Upper lobe of right lung (tissue), 1 donor: ENCODE results near the gene TBX15. TPM values are rescaled to one million over a fixed set of nuclear protein-coding genes. Genes with fewer than 3 reads are reported as not detected.

ENCODE experiments used
- ATAC-seq: fragments of 200-7000 bp; cut with Tn5 transposase; one replicate; pipeline ENCODE4 v1.9.1; 2020; ENCODE audit warnings: mild to moderate bottlenecking, moderate library complexity
- DNase-seq: peaks from one replicate; pipeline ENCODE4 v3.0.0-alpha.2; 2020
- H3K27ac ChIP-seq: fragments of 200-600 bp; one replicate; pipeline ENCODE4 v1.8.0; 2022
- H3K27me3 ChIP-seq: fragments of 200-600 bp; one replicate; pipeline ENCODE4 v1.8.0; 2022; ENCODE audit warnings: mild to moderate bottlenecking
- H3K36me3 ChIP-seq: fragments of 200-600 bp; one replicate; pipeline ENCODE4 v1.8.0; 2022
- H3K4me1 ChIP-seq: fragments of 200-600 bp; one replicate; pipeline ENCODE4 v1.8.0; 2022
- H3K4me3 ChIP-seq: fragments of 200-600 bp; one replicate; pipeline ENCODE4 v1.8.0; 2022; ENCODE audit warnings: mild to moderate bottlenecking
- H3K9me3 ChIP-seq: fragments of 200-600 bp; one replicate; pipeline ENCODE4 v1.8.0; 2022
- CTCF ChIP-seq: fragments of 200-600 bp; IDR thresholded peaks from one replicate; pipeline ENCODE4 v1.8.0; 2022; ENCODE audit warnings: antibody characterized with exemption
- intact Hi-C: fragments of 100-400 bp; cut with DNase I; formaldehyde crosslinking; loops from one replicate; pipeline ENCODE4 v1.11.0; 2022
- total RNA-seq: library from RNA; stranded (reverse); fragmentation: NEBNext Ultra II Directional; extraction: Animal tissue kit (Norgen Biotek cat#: 25700); gene quantifications from one replicate; pipeline ENCODE4 v1.2.1, GENCODE V29; 2021
- donor health status: DM: no; HTN: yes; CAD: no; lungs with severe emphysema.

The TBX15 gene
- total RNA-seq, 1 donor from 2014 or later: 0.64 TPM

- DNase-seq (no peak), ATAC-seq (no peak)
- Histone ChIP-seq H3K9me3 (no peaks in the 10 kb centered on the region), H3K27ac (no peak overlapping the region), H3K27me3 (no peaks in the 10 kb centered on the region), H3K4me3 (no peak overlapping the region), H3K36me3 (no peaks in the 10 kb centered on the region), H3K4me1 (no peaks in the 10 kb centered on the region)
- TF ChIP-seq CTCF: no peak
- intact Hi-C loops: no loop called here
Observed at GRCh38 chr1:118933051-118933781, 54.9 kb downstream of the TBX15 start.

DNA sequence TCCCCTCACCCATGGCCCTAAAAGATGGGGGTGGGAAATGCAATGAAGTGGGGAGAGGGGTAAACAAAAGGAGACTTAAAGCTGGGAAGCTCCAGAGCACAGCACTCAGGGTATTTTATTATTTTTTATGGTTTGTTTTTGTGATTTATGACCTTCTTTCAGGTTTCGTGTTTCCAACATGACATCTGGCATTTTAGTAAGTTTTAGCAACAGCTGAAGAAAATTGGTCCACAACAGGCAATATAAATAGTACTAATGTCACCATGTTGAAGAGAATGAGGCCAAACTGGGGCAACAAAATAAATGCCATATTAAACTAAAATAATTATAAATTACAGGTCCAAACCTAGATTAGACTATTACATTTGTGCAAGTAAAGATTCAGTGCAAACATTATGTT, 56.3 kb downstream of the TBX15 start:
- no peaks in the 10 kb centered on the region for H3K27me3 ChIP-seq

GRCh38 chr1:118928739-118929554, 59.2 kb downstream of the TBX15 start:
- DNase-seq: no peak
- H3K4me1 ChIP-seq: no peaks in the 10 kb centered on the region
- no peak for ATAC-seq
- H3K27me3 ChIP-seq: no peaks in the 10 kb centered on the region
- no peak overlapping the region for H3K27ac ChIP-seq
- no peak overlapping the region for H3K4me3 ChIP-seq
- H3K36me3 ChIP-seq: no peaks in the 10 kb centered on the region
- no peaks in the 10 kb centered on the region for H3K9me3 ChIP-seq
- no peak for TF ChIP-seq CTCF
- intact Hi-C loops: no loop called here

More for the DNA sequence above, 56.3 kb downstream of the TBX15 start:
- TF ChIP-seq CTCF: no peak
- no peak for ATAC-seq
- DNase-seq: no peak
- Histone ChIP-seq H3K36me3 (no peaks in the 10 kb centered on the region), H3K4me1 (no peaks in the 10 kb centered on the region), H3K9me3 (no peaks in the 10 kb centered on the region), H3K27ac (no peak overlapping the region), H3K4me3 (no peak overlapping the region)
- intact Hi-C loops: no loop called here

DNA sequence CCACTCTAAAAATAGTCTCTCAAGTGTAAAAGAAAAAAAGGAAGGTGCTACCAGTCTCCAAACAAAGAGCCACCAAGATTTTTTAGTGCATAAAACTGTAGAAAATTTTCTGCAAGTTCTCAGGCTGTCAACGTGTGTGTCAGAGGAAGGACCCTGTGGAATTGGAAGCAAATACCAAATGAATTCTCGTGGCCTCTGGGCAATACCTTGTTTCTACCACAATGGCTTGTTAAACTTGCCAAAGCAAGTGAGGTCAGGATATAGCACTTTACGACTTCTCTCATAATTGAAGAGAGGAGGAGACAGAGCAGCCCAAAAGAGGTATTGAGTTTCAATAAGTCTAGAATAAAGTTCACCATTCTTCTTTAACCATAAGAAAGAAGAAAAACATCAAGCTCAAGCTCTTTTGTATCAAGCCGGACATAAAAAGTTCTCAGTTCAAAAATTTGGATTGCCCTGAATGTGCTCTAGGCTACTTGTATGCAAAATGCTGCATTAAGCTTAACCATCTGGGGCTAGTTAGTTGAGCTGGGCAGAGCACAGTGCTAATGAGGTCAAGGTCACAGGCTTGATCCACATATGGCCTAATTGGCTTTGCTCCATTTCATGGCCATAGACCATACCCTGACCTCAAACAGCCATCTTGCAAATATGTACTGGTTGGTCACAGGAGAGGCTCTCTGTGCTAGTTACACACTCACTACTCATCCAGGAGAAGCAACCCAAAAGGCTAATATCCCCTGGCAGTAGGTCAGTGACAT, 60.5 kb downstream of the TBX15 start:
- ATAC-seq: no peak
- Histone ChIP-seq H3K36me3 (no peaks in the 10 kb centered on the region), H3K27me3 (no peaks in the 10 kb centered on the region), H3K27ac (no peak overlapping the region), H3K4me3 (no peak overlapping the region), H3K4me1 (no peaks in the 10 kb centered on the region), H3K9me3 (no peaks in the 10 kb centered on the region)
- TF ChIP-seq CTCF: no peak
- DNase-seq: no peak
- intact Hi-C loops: no loop called here

DNA sequence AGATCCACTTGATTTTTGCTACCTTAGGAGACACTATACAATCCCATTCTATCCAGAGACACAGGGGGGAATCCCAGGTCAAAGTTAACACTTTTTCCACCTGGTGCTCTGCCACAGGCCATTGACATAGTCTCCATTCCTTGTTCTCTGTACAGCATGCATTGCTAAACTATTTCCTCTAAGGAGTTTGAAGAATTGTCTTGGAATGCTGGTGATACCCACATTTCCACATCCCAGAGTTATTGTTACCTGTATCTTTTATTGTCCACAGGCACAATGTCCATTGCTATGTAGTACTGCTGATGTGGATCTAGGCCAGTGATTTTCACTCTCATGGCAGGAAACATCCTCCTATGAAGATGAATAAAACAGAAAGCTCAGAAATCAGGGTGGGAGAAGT, 61.9 kb downstream of the TBX15 start:
- H3K4me1 ChIP-seq: no peaks in the 10 kb centered on the region
- no peaks in the 10 kb centered on the region for H3K36me3 ChIP-seq
- no peak overlapping the region for H3K4me3 ChIP-seq
- H3K9me3 ChIP-seq: no peaks in the 10 kb centered on the region
- intact Hi-C loops: no loop called here
- TF ChIP-seq CTCF: no peak
- DNase-seq: no peak
- no peaks in the 10 kb centered on the region for H3K27me3 ChIP-seq
- ATAC-seq: no peak
- H3K27ac ChIP-seq: no peak overlapping the region
